ENCODE data around the gene SRC. TPM values are rescaled to one million over a fixed set of nuclear protein-coding genes. Genes with fewer than 3 reads are reported as not detected.

Gene SRC
- total and polyA plus RNA-seq, 10 donors: 7.0 to 68.0 (median 31.2) TPM

- Histone ChIP-seq H3K4me1 (peaks cover 14 to 54% (median 33%) of the 10 kb centered on the region in 6 donors), H3K27me3 (replicated peaks in 1 of 7) (no peaks in the 10 kb centered on the region), H3K4me3 (no peak overlapping the region), H3K36me3 (peaks cover 0 to 100% (median 37%) of the 10 kb centered on the region in 6 donors), H3K27ac (no peak overlapping the region), H3K9me3 (no peaks in the 10 kb centered on the region)
- intact Hi-C loops (cut with DNase I; ENCODE audit: low total_unique reads): no loop called here
- WGBS, 5 donors: 93 to 97% (median 96%) methylated on average over 17 of the region's 17 CpGs
- no peak for TF ChIP-seq CTCF (IDR thresholded peaks at IDR 0.05 in 8 of 11, conservative IDR thresholded peaks at IDR 0.05 in 3 of 11)
- TF ChIP-seq POLR2AphosphoS5 (IDR thresholded peaks at IDR 0.05): no peak
- no peak for TF ChIP-seq POLR2A (IDR thresholded peaks at IDR 0.05)
- no peak for DNase-seq
These were observed 34.1 kb upstream of the SRC start for GRCh38 chr20:37311710-37312355.

- peaks cover 0 to 100% (median 35%) of the 10 kb centered on the region in 6 donors for H3K36me3 ChIP-seq
- intact Hi-C loops (cut with DNase I; ENCODE audit: low total_unique reads): no loop called here
- peaks cover 14 to 65% (median 34%) of the 10 kb centered on the region in 6 donors for H3K4me1 ChIP-seq
- H3K4me3 ChIP-seq: no peak overlapping the region
- no peaks in the 10 kb centered on the region for H3K27me3 ChIP-seq (replicated peaks in 1 of 7)
- no peak for DNase-seq
- 91 to 97% (median 96%) methylated on average over 8 of the region's 8 CpGs for WGBS, 5 donors
- peak overlapping the region in 4 of 8 donors; percentile 77 to 81 (median 78) for H3K27ac ChIP-seq
- no peaks in the 10 kb centered on the region for H3K9me3 ChIP-seq
- TF ChIP-seq POLR2A (IDR thresholded peaks at IDR 0.05) (no peak), CTCF (IDR thresholded peaks at IDR 0.05 in 8 of 11, conservative IDR thresholded peaks at IDR 0.05 in 3 of 11) (no peak), POLR2AphosphoS5 (IDR thresholded peaks at IDR 0.05) (no peak)
These were observed 32.3 kb upstream of the SRC start for GRCh38 chr20:37313546-37314091.

GRCh38 chr20:37314099-37314498, 31.8 kb upstream of the SRC start:
- DNase-seq: no peak
- TF ChIP-seq POLR2AphosphoS5 (IDR thresholded peaks at IDR 0.05) (no peak), POLR2A (IDR thresholded peaks at IDR 0.05) (no peak), CTCF (IDR thresholded peaks at IDR 0.05 in 8 of 11, conservative IDR thresholded peaks at IDR 0.05 in 3 of 11) (no peak)
- Histone ChIP-seq H3K27ac (peak overlapping the region in 6 of 8 donors; percentile 26 to 81 (median 77)), H3K27me3 (replicated peaks in 1 of 7) (no peaks in the 10 kb centered on the region), H3K9me3 (no peaks in the 10 kb centered on the region), H3K4me1 (peaks cover 14 to 65% (median 34%) of the 10 kb centered on the region in 6 donors), H3K4me3 (no peak overlapping the region), H3K36me3 (peaks cover 0 to 100% (median 31%) of the 10 kb centered on the region in 6 donors)
- intact Hi-C loops (cut with DNase I; ENCODE audit: low total_unique reads): no loop called here
- WGBS, 5 donors: 94 to 98% (median 94%) methylated on average over 4 of the region's 4 CpGs

GRCh38 chr20:37314617-37315016, 31.3 kb upstream of the SRC start:
- WGBS, 5 donors: 72 to 88% (median 76%) methylated on average over 7 of the region's 7 CpGs
- no peaks in the 10 kb centered on the region for H3K9me3 ChIP-seq
- intact Hi-C loops (cut with DNase I; ENCODE audit: low total_unique reads): no loop called here
- DNase-seq: no peak
- peaks cover 0 to 96% (median 26%) of the 10 kb centered on the region in 6 donors for H3K36me3 ChIP-seq
- no peaks in the 10 kb centered on the region for H3K27me3 ChIP-seq (replicated peaks in 1 of 7)
- H3K27ac ChIP-seq: peak overlapping the region in 6 of 8 donors; percentile 26 to 81 (median 77)
- H3K4me1 ChIP-seq: peaks cover 14 to 65% (median 34%) of the 10 kb centered on the region in 6 donors
- no peak for TF ChIP-seq POLR2A (IDR thresholded peaks at IDR 0.05)
- H3K4me3 ChIP-seq: no peak overlapping the region
